Measurements from ENCODE around the gene PLPPR1.

PLPPR1 gene

GRCh38 chr9:101360647-101361046 is 332.1 kb downstream of the PLPPR1 start:
- Histone ChIP-seq H3K23ac (ENCODE audit: low read length) (no peak overlapping the region), H3K27me3 (ENCODE audit: insufficient read depth, low read length) (no peaks in the 10 kb centered on the region), H3K4me2 (ENCODE audit: low read length) (no peak overlapping the region), H3K14ac (ENCODE audit: low read length) (no peak overlapping the region), H3K4ac (ENCODE audit: low read depth, low read length) (no peak overlapping the region), H3K27ac (ENCODE audit: low read depth, low read length) (no peak overlapping the region), H2BK120ac (ENCODE audit: insufficient read depth, low read length, poor library complexity) (no peak overlapping the region), H3K79me2 (ENCODE audit: control insufficient read depth, insufficient read depth, low read length, poor library complexity) (no peaks in the 10 kb centered on the region), H4K91ac (ENCODE audit: low read depth, low read length) (no peak overlapping the region), H2AFZ (ENCODE audit: insufficient read depth, low read length, poor library complexity) (no peak overlapping the region), H2AK5ac (ENCODE audit: low read length) (no peak overlapping the region), H3K9me3 (ENCODE audit: insufficient read depth, low read depth, low read length) (peaks cover 6% of the 10 kb centered on the region), H2BK12ac (ENCODE audit: low read length) (no peak overlapping the region), H3K18ac (ENCODE audit: low read length) (no peak overlapping the region), H3K9ac (ENCODE audit: low read length) (no peak overlapping the region), H4K8ac (ENCODE audit: low read depth, low read length) (no peak overlapping the region), H3K4me3 (ENCODE audit: low read depth, low read length) (no peak overlapping the region), H3K36me3 (ENCODE audit: control insufficient read depth in 1 of 2, insufficient read depth in 2 of 2, low read length in 2 of 2) (no peaks in the 10 kb centered on the region), H2BK5ac (ENCODE audit: low read depth, low read length, poor library complexity) (no peak overlapping the region), H4K12ac (ENCODE audit: low read depth, low read length) (no peak overlapping the region), H3K4me1 (ENCODE audit: control insufficient read depth in 1 of 2, insufficient read depth in 2 of 2, low read length in 2 of 2) (no peaks in the 10 kb centered on the region), H3K79me1 (ENCODE audit: low read length) (no peaks in the 10 kb centered on the region)
- no peak for DNase-seq

GRCh38 chr9:101362450-101362849 is 333.9 kb downstream of the PLPPR1 start:
- Histone ChIP-seq H3K23ac (ENCODE audit: low read length) (no peak overlapping the region), H2BK12ac (ENCODE audit: low read length) (no peak overlapping the region), H3K4ac (ENCODE audit: low read depth, low read length) (no peak overlapping the region), H2AK5ac (ENCODE audit: low read length) (no peak overlapping the region), H4K91ac (ENCODE audit: low read depth, low read length) (no peak overlapping the region), H3K9me3 (ENCODE audit: insufficient read depth, low read depth, low read length) (peaks cover 3% of the 10 kb centered on the region), H3K4me3 (ENCODE audit: low read depth, low read length) (no peak overlapping the region), H2BK5ac (ENCODE audit: low read depth, low read length, poor library complexity) (no peak overlapping the region), H3K18ac (ENCODE audit: low read length) (no peak overlapping the region), H3K9ac (ENCODE audit: low read length) (no peak overlapping the region), H4K12ac (ENCODE audit: low read depth, low read length) (no peak overlapping the region), H4K8ac (ENCODE audit: low read depth, low read length) (no peak overlapping the region), H3K79me1 (ENCODE audit: low read length) (no peaks in the 10 kb centered on the region), H2AFZ (ENCODE audit: insufficient read depth, low read length, poor library complexity) (no peak overlapping the region), H3K4me1 (ENCODE audit: control insufficient read depth in 1 of 2, insufficient read depth in 2 of 2, low read length in 2 of 2) (no peaks in the 10 kb centered on the region), H3K79me2 (ENCODE audit: control insufficient read depth, insufficient read depth, low read length, poor library complexity) (no peaks in the 10 kb centered on the region), H3K4me2 (ENCODE audit: low read length) (no peak overlapping the region), H2BK120ac (ENCODE audit: insufficient read depth, low read length, poor library complexity) (no peak overlapping the region), H3K14ac (ENCODE audit: low read length) (no peak overlapping the region), H3K36me3 (ENCODE audit: control insufficient read depth in 1 of 2, insufficient read depth in 2 of 2, low read length in 2 of 2) (no peaks in the 10 kb centered on the region), H3K27ac (ENCODE audit: low read depth, low read length) (no peak overlapping the region), H3K27me3 (ENCODE audit: insufficient read depth, low read length) (no peaks in the 10 kb centered on the region)
- WGBS (ENCODE audit: extremely low coverage, insufficient coverage, insufficient read length): no CpG with 5 or more reads among the region's 5 CpGs
- DNase-seq: no peak

- Histone ChIP-seq H2BK5ac (ENCODE audit: low read depth, low read length, poor library complexity) (no peak overlapping the region), H3K9ac (ENCODE audit: low read length) (no peak overlapping the region), H3K14ac (ENCODE audit: low read length) (no peak overlapping the region), H2AK5ac (ENCODE audit: low read length) (no peak overlapping the region), H3K27ac (ENCODE audit: low read depth, low read length) (no peak overlapping the region), H3K27me3 (ENCODE audit: insufficient read depth, low read length) (no peaks in the 10 kb centered on the region), H2BK12ac (ENCODE audit: low read length) (no peak overlapping the region), H3K4me3 (ENCODE audit: low read depth, low read length) (no peak overlapping the region), H4K12ac (ENCODE audit: low read depth, low read length) (no peak overlapping the region), H3K79me2 (ENCODE audit: control insufficient read depth, insufficient read depth, low read length, poor library complexity) (no peaks in the 10 kb centered on the region), H3K4ac (ENCODE audit: low read depth, low read length) (no peak overlapping the region), H3K79me1 (ENCODE audit: low read length) (no peaks in the 10 kb centered on the region), H3K4me2 (ENCODE audit: low read length) (no peak overlapping the region), H3K9me3 (ENCODE audit: insufficient read depth, low read depth, low read length) (no peaks in the 10 kb centered on the region), H4K91ac (ENCODE audit: low read depth, low read length) (no peak overlapping the region), H3K23ac (ENCODE audit: low read length) (no peak overlapping the region), H3K18ac (ENCODE audit: low read length) (no peak overlapping the region), H2BK120ac (ENCODE audit: insufficient read depth, low read length, poor library complexity) (no peak overlapping the region), H2AFZ (ENCODE audit: insufficient read depth, low read length, poor library complexity) (no peak overlapping the region), H3K36me3 (ENCODE audit: control insufficient read depth in 1 of 2, insufficient read depth in 2 of 2, low read length in 2 of 2) (no peaks in the 10 kb centered on the region), H4K8ac (ENCODE audit: low read depth, low read length) (no peak overlapping the region), H3K4me1 (ENCODE audit: control insufficient read depth in 1 of 2, insufficient read depth in 2 of 2, low read length in 2 of 2) (no peaks in the 10 kb centered on the region)
- no peak for DNase-seq
These were observed 336.7 kb downstream of the PLPPR1 start for GRCh38 chr9:101365181-101365580.

GRCh38 chr9:101366038-101366756 is 337.7 kb downstream of the PLPPR1 start:
- Histone ChIP-seq H3K4ac (ENCODE audit: low read depth, low read length) (no peak overlapping the region), H2AK5ac (ENCODE audit: low read length) (no peak overlapping the region), H3K79me2 (ENCODE audit: control insufficient read depth, insufficient read depth, low read length, poor library complexity) (no peaks in the 10 kb centered on the region), H3K27ac (ENCODE audit: low read depth, low read length) (no peak overlapping the region), H4K12ac (ENCODE audit: low read depth, low read length) (no peak overlapping the region), H4K91ac (ENCODE audit: low read depth, low read length) (no peak overlapping the region), H2BK12ac (ENCODE audit: low read length) (no peak overlapping the region), H3K36me3 (ENCODE audit: control insufficient read depth in 1 of 2, insufficient read depth in 2 of 2, low read length in 2 of 2) (no peaks in the 10 kb centered on the region), H3K9ac (ENCODE audit: low read length) (no peak overlapping the region), H3K23ac (ENCODE audit: low read length) (no peak overlapping the region), H2AFZ (ENCODE audit: insufficient read depth, low read length, poor library complexity) (no peak overlapping the region), H4K8ac (ENCODE audit: low read depth, low read length) (no peak overlapping the region), H3K4me2 (ENCODE audit: low read length) (no peak overlapping the region), H3K4me1 (ENCODE audit: control insufficient read depth in 1 of 2, insufficient read depth in 2 of 2, low read length in 2 of 2) (no peaks in the 10 kb centered on the region), H3K4me3 (ENCODE audit: low read depth, low read length) (no peak overlapping the region), H3K27me3 (ENCODE audit: insufficient read depth, low read length) (no peaks in the 10 kb centered on the region), H2BK5ac (ENCODE audit: low read depth, low read length, poor library complexity) (no peak overlapping the region), H2BK120ac (ENCODE audit: insufficient read depth, low read length, poor library complexity) (no peak overlapping the region), H3K9me3 (ENCODE audit: insufficient read depth, low read depth, low read length) (no peaks in the 10 kb centered on the region), H3K79me1 (ENCODE audit: low read length) (no peaks in the 10 kb centered on the region), H3K18ac (ENCODE audit: low read length) (no peak overlapping the region), H3K14ac (ENCODE audit: low read length) (no peak overlapping the region)
- no CpG with 5 or more reads among the region's 5 CpGs for WGBS (ENCODE audit: extremely low coverage, insufficient coverage, insufficient read length)
- DNase-seq: no peak
